CD14-positive monocyte (primary cell): Measurements from ENCODE around the gene LAYN. TPM values are rescaled to one million over a fixed set of nuclear protein-coding genes. Genes with fewer than 3 reads are reported as not detected.

Experiments used
- DNase-seq, 3 donors: peaks; one replicate each; pipeline ENCODE4 v3.0.0-alpha.2; 2011 to 2022
- H2AFZ ChIP-seq: 2 replicates; pipeline ENCODE4 v1.6.0; 2012; ENCODE audit warnings: mild to moderate bottlenecking, low read depth, low read length, inconsistent platforms; ENCODE audit not compliant: insufficient read depth, poor library complexity, severe bottlenecking
- H3K27ac ChIP-seq, 2 donors: 1 replicate in 1 of 2; 2 replicates in 1 of 2; pipeline ENCODE4 v1.5.1; 2012 to 2013; ENCODE audit warnings: low read length in 2 of 2, control low read depth in 1 of 2, inconsistent platforms in 1 of 2, low read depth in 1 of 2, mild to moderate bottlenecking in 1 of 2
- H3K27me3 ChIP-seq, 2 donors: one replicate each; pipeline versions ENCODE4 v1.6.0 to v1.6.1; 2011 to 2013; ENCODE audit warnings: low read length in 2 of 2; ENCODE audit not compliant: control insufficient read depth in 2 of 2, insufficient read depth in 2 of 2
- H3K36me3 ChIP-seq, 2 donors: replicated peaks in 1 of 2; 1 replicate in 1 of 2; 2 replicates in 1 of 2; pipeline versions ENCODE4 v1.5.1 to v1.6.1; 2012 to 2013; ENCODE audit warnings: low read length in 2 of 2, control low read depth in 1 of 2, inconsistent platforms in 1 of 2, mild to moderate bottlenecking in 1 of 2; ENCODE audit not compliant: insufficient read depth in 2 of 2, control insufficient read depth in 1 of 2
- H3K4me1 ChIP-seq, 2 donors: 1 replicate in 1 of 2; 2 replicates in 1 of 2; pipeline versions ENCODE4 v1.5.1 to v1.6.1; 2012 to 2013; ENCODE audit warnings: low read length in 2 of 2, control low read depth in 1 of 2, inconsistent platforms in 1 of 2, mild to moderate bottlenecking in 1 of 2, moderate library complexity in 1 of 2; ENCODE audit not compliant: insufficient read depth in 2 of 2, control insufficient read depth in 1 of 2
- H3K4me2 ChIP-seq: replicated peaks from 2 replicates; pipeline ENCODE3; 2012; ENCODE audit warnings: low read length, moderate library complexity, mild to moderate bottlenecking; ENCODE audit not compliant: poor library complexity, severe bottlenecking; ENCODE audit errors: extremely low read depth
- H3K4me3 ChIP-seq, 3 experiments: fragments of 200-600 bp in 1 of 3; sonication (generic) in 1 of 3; replicated peaks in 1 of 3; 1 replicate in 2 of 3; 2 replicates in 1 of 3; pipeline ENCODE4 v1.5.1; 2011 to 2013; ENCODE audit warnings: low read length in 3 of 3, mild to moderate bottlenecking in 3 of 3, control low read depth in 2 of 3, low read depth in 2 of 3, inconsistent platforms in 1 of 3, moderate library complexity in 1 of 3
- H3K79me2 ChIP-seq: 2 replicates; pipeline ENCODE4 v1.6.0; 2012; ENCODE audit warnings: mild to moderate bottlenecking, control low read depth, inconsistent platforms, low read length, moderate library complexity; ENCODE audit not compliant: insufficient read depth
- H3K9ac ChIP-seq: 2 replicates; pipeline ENCODE4 v1.6.0; 2017; ENCODE audit warnings: low read length, mild to moderate bottlenecking; ENCODE audit not compliant: insufficient read depth, poor library complexity, severe bottlenecking
- H3K9me3 ChIP-seq, 2 donors: replicated peaks in 1 of 2; 1 replicate in 1 of 2; 2 replicates in 1 of 2; pipeline versions ENCODE4 v1.5.1 to v1.6.1; 2012 to 2013; ENCODE audit warnings: low read length in 2 of 2, control low read depth in 1 of 2; ENCODE audit not compliant: control insufficient read depth in 1 of 2, insufficient read depth in 1 of 2
- H4K20me1 ChIP-seq: 2 replicates; pipeline ENCODE4 v1.6.0; 2012; ENCODE audit warnings: mild to moderate bottlenecking, low read length, control low read depth, moderate library complexity; ENCODE audit not compliant: insufficient read depth
- H3K27ac Mint-ChIP-seq, 7 donors: one replicate each; pipeline ENCODE4 v1.8.0; 2020; ENCODE audit warnings: mild to moderate bottlenecking in 7 of 7, mixed read lengths in 7 of 7, moderate library complexity in 6 of 7, inconsistent platforms in 2 of 7
- H3K27me3 Mint-ChIP-seq, 3 donors: one replicate each; pipeline ENCODE4 v1.8.0; 2021 to 2022; ENCODE audit warnings: low read depth in 3 of 3, mild to moderate bottlenecking in 3 of 3, mixed read lengths in 3 of 3, moderate library complexity in 3 of 3, inconsistent platforms in 1 of 3
- H3K36me3 Mint-ChIP-seq, 2 donors: one replicate each; pipeline ENCODE4 v1.8.0; 2020; ENCODE audit warnings: mixed read lengths in 2 of 2, inconsistent platforms in 1 of 2, mild to moderate bottlenecking in 1 of 2
- H3K4me1 Mint-ChIP-seq: one replicate; pipeline ENCODE4 v1.8.0; 2020; ENCODE audit warnings: mild to moderate bottlenecking, mixed read lengths
- H3K4me3 Mint-ChIP-seq, 2 donors: one replicate each; pipeline ENCODE4 v1.8.0; 2020; ENCODE audit warnings: mild to moderate bottlenecking in 2 of 2, mixed read lengths in 2 of 2, moderate library complexity in 1 of 2
- H3K9me3 Mint-ChIP-seq, 7 donors: one replicate each; pipeline ENCODE4 v1.8.0; 2020 to 2022; ENCODE audit warnings: mixed read lengths in 7 of 7, mild to moderate bottlenecking in 6 of 7, moderate library complexity in 6 of 7, inconsistent platforms in 2 of 7
- WGBS: methylation state at CpG from one replicate; pipeline ENCODE4 v1.1.5; 2013; ENCODE audit warnings: missing lambda C conversion rate; ENCODE audit not compliant: insufficient coverage; 5-methylcytosine and 5-hydroxymethylcytosine counted together
- intact Hi-C, 2 donors: fragments of 100-400 bp; cut with micrococcal nuclease; formaldehyde crosslinking; loops; one replicate each; pipeline versions ENCODE4 v1.15.0 to v1.15.1; 2023
- polyA plus RNA-seq, 3 donors: library from polyadenylated mRNA; depleted of rRNA in 1 of 3; unstranded in 2 of 3; stranded (reverse) in 1 of 3; fragments of 300-500 nt in 2 of 3; fragments of >200 nt in 1 of 3; fragmentation: Illumina TruSeq in 2 of 3; gene quantifications; 1 replicate in 2 of 3; 2 replicates in 1 of 3; pipeline ENCODE4 v1.2.3, GENCODE V29; 2012 to 2021
- TF ChIP-seq, protein P1 (sequence below): fragments of 200-600 bp; IDR thresholded peaks from one replicate; pipeline ENCODE4 v1.8.0; 2022; ENCODE audit warnings: antibody characterized with exemption, mild to moderate bottlenecking

LAYN gene
- polyA plus RNA-seq, 3 donors = not detected

DNA sequence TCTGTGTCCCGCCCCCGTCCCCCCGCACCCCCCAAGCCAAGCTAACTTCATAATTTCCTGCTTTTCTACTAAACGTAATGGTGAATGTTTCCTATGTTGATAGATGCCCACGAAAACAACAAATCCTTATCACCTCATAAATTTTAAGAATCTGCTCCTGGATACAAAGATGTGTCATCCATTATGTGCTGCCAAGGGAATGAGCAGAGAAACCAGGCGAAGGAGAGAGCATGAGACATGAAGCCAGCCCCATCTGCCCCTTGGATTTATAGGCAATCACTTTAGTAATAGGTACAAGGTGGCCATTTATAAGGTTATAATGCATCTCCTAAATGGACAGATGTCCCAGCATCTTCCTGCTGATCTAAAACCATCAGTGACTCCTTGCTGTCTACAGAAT is 30.3 kb downstream of the LAYN start:
- intact Hi-C loops = no loop called here
- no peak overlapping the region for H3K27ac Mint-ChIP-seq

DNA sequence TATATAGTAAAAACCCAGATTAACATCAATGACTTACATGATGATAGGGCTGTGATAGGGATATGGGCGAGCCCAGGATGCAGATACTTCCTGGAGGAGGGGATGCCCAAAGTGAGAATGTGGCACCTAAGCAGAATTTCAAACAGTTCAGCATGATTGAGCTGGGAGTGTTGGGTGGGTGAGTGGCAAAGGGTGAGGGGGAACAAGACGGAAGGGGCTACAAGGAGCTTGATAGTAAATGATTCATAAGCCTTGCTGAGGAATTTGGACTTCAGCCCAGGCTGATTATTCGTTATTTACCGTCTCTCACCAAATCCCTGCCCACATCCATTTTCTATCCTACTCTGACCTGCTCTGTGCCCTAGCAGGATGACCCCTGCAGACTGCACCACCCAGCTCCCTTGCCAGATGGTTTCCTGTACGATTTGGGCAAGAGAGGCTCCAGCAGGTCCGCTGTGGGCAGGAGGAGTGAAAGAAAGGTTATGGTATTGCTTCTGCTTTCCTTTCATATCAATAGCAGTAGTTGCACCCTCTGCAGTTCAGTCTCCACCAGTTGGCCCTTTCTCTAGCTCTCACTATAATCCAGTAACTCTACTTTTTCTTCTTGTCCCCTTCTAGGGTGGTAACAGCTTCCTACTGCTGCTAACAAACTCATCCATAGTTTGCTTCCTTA is 31.4 kb downstream of the LAYN start:
- WGBS = 22% methylated on average over 4 of the region's 6 CpGs
- Mint-ChIP-seq H3K9me3 (no peaks in the 10 kb centered on the region), H3K4me3 (no peak overlapping the region), H3K27ac (peak overlapping the region in 1 of 7 donors; percentile 14), H3K36me3 (no peaks in the 10 kb centered on the region), H3K4me1 (peaks cover 10% of the 10 kb centered on the region), H3K27me3 (no peaks in the 10 kb centered on the region)
- Histone ChIP-seq H3K27me3 (no peaks in the 10 kb centered on the region), H3K9me3 (no peaks in the 10 kb centered on the region), H3K4me3 (no peak overlapping the region), H2AFZ (peak overlapping the region; percentile 12), H3K36me3 (no peaks in the 10 kb centered on the region), H3K4me1 (no peaks in the 10 kb centered on the region), H3K9ac (no peak overlapping the region), H4K20me1 (no peaks in the 10 kb centered on the region), H3K79me2 (no peaks in the 10 kb centered on the region), H3K27ac (no peak overlapping the region), H3K4me2 (no peak overlapping the region)
- intact Hi-C loops = no loop called here
- TF ChIP-seq, protein P1, sequence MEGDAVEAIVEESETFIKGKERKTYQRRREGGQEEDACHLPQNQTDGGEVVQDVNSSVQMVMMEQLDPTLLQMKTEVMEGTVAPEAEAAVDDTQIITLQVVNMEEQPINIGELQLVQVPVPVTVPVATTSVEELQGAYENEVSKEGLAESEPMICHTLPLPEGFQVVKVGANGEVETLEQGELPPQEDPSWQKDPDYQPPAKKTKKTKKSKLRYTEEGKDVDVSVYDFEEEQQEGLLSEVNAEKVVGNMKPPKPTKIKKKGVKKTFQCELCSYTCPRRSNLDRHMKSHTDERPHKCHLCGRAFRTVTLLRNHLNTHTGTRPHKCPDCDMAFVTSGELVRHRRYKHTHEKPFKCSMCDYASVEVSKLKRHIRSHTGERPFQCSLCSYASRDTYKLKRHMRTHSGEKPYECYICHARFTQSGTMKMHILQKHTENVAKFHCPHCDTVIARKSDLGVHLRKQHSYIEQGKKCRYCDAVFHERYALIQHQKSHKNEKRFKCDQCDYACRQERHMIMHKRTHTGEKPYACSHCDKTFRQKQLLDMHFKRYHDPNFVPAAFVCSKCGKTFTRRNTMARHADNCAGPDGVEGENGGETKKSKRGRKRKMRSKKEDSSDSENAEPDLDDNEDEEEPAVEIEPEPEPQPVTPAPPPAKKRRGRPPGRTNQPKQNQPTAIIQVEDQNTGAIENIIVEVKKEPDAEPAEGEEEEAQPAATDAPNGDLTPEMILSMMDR = no peak
- DNase-seq = no peak

More for the DNA sequence above, 30.3 kb downstream of the LAYN start:
- Histone ChIP-seq H3K36me3 (no peaks in the 10 kb centered on the region), H3K27me3 (no peaks in the 10 kb centered on the region), H3K27ac (no peak overlapping the region), H3K4me3 (no peak overlapping the region), H3K9ac (no peak overlapping the region), H3K4me2 (no peak overlapping the region), H4K20me1 (no peaks in the 10 kb centered on the region), H3K4me1 (no peaks in the 10 kb centered on the region), H3K79me2 (no peaks in the 10 kb centered on the region), H2AFZ (no peak overlapping the region), H3K9me3 (no peaks in the 10 kb centered on the region)
- TF ChIP-seq, protein P1 = no peak
- Mint-ChIP-seq H3K27me3 (no peaks in the 10 kb centered on the region), H3K9me3 (no peaks in the 10 kb centered on the region), H3K4me1 (peaks cover 10% of the 10 kb centered on the region), H3K36me3 (no peaks in the 10 kb centered on the region), H3K4me3 (no peak overlapping the region)
- DNase-seq = no peak
- no CpG with 5 or more reads among the region's 6 CpGs for WGBS
